GM12875 (cell line): Measurements from ENCODE around the gene PLEKHG7.
"Not testable (repeated sequence)": the region's sequence is repeated elsewhere in the genome, so short reads cannot be mapped to it uniquely, and the experiment has no call there.

Experiments
- H3K4me3 ChIP-seq: one replicate; pipeline ENCODE4 v1.5.1; 2011; ENCODE audit warnings: low read depth, low read length, control low read depth
- CTCF ChIP-seq: IDR thresholded peaks from 2 replicates; pipeline ENCODE4 v1.5.1; 2011; ENCODE audit warnings: low read depth, mild to moderate bottlenecking, control low read depth, inconsistent platforms, low read length, moderate library complexity, borderline replicate concordance; ENCODE audit not compliant: insufficient read depth

PLEKHG7 gene

GRCh38 chr12:92779902-92780301 is 77.1 kb downstream of the PLEKHG7 start:
- H3K4me3 ChIP-seq: no peak overlapping the region
- TF ChIP-seq CTCF: no peak

- no peak for TF ChIP-seq CTCF
- no peak overlapping the region for H3K4me3 ChIP-seq
These were observed 81.6 kb downstream of the PLEKHG7 start for GRCh38 chr12:92784356-92784755.

GRCh38 chr12:92784797-92785562 is 82.2 kb downstream of the PLEKHG7 start:
- no peak overlapping the region for H3K4me3 ChIP-seq

GRCh38 chr12:92785563-92785950 is 82.8 kb downstream of the PLEKHG7 start:
- no peak overlapping the region for H3K4me3 ChIP-seq
- TF ChIP-seq CTCF: no peak

More at GRCh38 chr12:92784797-92785562, 82.2 kb downstream of the PLEKHG7 start:
- peak; percentile 26; the same call in 1 of the 2 replicates for TF ChIP-seq CTCF

- TF ChIP-seq CTCF: no peak
- no peak overlapping the region for H3K4me3 ChIP-seq
These were observed 83.3 kb downstream of the PLEKHG7 start for GRCh38 chr12:92786045-92786444.

GRCh38 chr12:92794356-92794755 is 91.6 kb downstream of the PLEKHG7 start:
- H3K4me3 ChIP-seq: not testable (repeated sequence)

- TF ChIP-seq CTCF: no peak
- no peak overlapping the region for H3K4me3 ChIP-seq
These were observed 92.0 kb downstream of the PLEKHG7 start for GRCh38 chr12:92794814-92795213.
